GM19397 (cell line): ENCODE measurements around the gene C21orf58.
"Not testable (repeated sequence)": the region's sequence is repeated elsewhere in the genome, so short reads cannot be mapped to it uniquely, and the experiment has no call there.

Source experiments
- ATAC-seq: cut with Tn5 transposase; IDR thresholded peaks from one replicate; pipeline ENCODE4 v1.9.1; 2021; ENCODE audit warnings: mild to moderate bottlenecking, moderate library complexity; ENCODE audit not compliant: unreplicated experiment

Gene C21orf58

GRCh38 chr21:46323710-46324389, at the start of gene C21orf58, which contains the start of gene PCNT:
TSS of gene C21orf58 (minus strand) at chr21:46323870. CDS start at chr21:46322738, 1,132 bp downstream.
TSS of gene PCNT (plus strand) at chr21:46324156. CDS start at chr21:46324229, 73 bp downstream.
- ATAC-seq = peak; percentile 74

- not testable (repeated sequence) for ATAC-seq
These were observed 49.3 kb upstream of the C21orf58 start for GRCh38 chr21:46372947-46373346.

GRCh38 chr21:46372014-46372485, 48.4 kb upstream of the C21orf58 start:
- ATAC-seq = no peak

DNA sequence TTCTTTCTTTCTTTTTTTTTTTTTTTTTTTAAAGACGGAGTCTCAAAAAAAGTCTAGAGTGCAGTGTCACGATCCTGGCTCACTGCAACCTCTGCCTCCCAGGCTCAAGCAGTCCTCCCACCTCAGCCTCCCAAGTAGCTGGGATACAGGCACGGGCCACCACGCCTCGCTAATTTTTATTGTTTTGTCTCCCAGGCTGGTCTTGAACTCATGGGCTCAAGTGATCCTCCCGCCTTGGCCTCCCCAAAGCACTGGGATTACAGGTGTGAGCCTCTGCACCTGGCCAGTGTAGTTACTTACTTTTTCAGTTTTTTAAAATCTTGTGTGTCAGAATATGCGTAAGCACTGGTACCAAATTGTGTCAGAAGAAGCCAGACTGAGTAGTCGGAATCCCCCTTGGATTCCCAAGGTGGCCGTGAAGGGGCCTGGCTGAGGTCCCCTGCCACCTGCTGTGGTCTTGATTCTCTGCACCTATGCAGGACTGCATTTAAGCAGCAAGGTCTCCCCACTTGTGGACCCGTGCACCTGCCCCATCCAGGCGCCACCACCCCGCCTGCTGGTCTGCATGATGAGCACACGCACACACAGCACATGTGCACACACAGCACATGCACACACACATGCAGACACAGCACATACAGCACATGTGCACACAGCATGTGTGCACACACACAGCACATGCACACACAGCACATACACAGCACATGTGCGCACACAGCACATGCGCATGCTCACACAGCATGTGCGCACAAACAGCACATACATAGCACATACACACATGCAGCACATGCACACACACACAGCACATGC, 47.7 kb upstream of the C21orf58 start:
- ATAC-seq = no peak

DNA sequence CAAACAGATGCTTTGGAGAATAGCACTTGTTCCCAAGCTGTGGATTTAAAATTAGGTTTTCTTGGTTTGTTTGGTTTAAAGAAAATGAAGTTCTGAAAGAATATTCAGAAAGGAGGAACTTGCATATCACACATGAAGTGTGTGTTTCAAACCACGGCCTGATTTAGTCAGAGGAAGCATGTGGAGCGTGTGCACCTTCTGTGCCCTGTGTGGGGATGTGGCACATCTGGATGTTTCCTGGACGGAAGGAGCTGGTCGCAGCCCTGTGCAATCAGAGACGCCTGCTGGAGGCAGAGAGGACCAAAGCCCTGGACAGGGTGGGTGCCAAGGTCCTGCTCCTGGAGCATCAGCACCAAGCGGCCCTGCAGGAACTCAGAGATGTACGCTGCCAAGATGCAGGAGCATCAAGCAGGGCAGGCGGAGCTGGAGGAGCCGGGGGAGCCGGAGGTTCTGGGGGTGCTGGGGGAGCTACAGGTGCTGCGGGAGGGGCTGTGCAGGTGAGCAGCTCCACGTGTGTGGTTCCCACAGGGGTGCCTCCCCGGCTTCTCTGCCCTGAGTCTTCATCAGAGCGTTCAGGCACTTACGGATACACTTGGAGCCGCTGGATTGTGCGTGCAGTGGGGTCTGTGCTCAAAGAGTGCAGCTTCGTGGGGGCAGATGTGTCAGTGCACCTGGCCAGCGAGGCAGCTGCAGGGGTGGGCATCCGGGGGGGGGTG, 46.0 kb upstream of the C21orf58 start:
- ATAC-seq = no peak

DNA sequence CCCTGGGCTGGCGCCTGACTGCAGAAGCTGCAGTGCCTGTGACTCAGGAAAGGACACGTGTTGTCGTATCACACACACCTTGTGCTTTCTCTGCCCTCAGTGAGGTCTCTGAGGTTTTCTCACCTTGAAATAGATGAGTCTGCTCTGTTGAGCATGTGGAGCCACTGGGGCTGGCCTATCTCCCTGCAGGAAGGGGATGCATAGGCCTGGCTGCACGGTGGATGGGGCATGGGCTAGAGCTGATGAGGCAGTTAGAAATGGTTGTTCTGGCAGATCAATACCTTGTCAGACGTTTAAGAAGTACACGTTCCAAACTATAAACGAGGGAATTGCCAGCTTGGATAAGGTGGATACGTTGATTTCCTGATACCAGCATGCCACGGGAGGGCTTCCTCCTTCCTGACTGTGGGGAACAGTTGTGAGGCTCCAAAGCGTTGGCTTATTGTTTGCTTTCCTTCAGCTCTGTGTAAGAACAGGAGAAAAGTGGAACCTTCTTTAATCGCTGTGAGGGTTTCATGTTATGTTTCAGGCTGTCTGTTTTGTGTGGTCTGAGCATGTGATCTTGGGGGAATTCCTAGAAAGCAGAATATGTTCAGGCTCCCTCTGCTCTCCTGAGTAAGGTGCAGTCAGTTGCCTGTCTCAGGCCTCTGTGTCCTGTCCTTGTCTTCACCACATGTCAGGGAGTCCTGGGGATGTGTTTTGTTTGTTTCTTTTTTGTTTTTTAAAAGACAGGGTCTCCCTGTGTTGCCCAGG, 45.0 kb upstream of the C21orf58 start:
- ATAC-seq = no peak

- no peak for ATAC-seq
These were observed 43.3 kb upstream of the C21orf58 start for GRCh38 chr21:46366966-46367365.

DNA sequence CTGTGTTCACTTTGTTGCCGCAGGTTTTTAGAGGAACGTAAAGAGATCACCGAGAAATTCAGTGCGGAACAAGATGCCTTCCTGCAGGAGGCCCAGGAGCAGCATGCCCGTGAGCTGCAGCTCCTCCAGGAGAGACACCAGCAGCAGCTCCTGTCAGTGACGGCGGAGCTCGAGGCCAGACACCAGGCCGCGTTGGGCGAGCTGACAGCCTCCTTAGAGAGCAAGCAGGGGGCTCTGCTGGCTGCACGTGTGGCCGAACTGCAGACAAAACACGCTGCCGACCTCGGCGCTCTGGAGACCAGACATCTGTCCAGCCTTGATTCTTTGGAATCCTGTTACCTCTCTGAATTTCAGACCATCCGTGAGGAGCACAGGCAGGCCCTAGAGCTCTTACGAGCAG, 42.9 kb upstream of the C21orf58 start:
- no peak for ATAC-seq

DNA sequence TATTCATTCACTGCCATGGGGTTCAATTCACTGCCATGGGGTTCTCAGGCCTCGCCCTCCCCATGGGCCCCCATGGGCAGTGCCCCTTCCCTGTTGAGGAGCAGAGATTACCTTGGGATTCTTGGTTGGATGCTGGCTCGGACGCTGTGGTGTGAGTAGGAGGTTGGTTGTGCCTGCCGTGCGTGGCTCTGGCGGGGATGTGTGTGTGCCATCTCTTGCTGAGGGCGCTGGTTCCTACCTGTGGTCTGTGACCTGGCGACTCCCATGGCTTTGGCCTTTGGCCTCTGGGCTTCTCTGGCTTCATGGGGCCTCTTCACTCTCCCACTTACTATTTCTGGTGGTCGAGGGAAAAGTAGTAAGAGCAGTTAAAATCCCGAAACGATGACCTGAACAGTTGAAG, 42.4 kb upstream of the C21orf58 start:
- no peak for ATAC-seq

GRCh38 chr21:46363698-46364097, 40.0 kb upstream of the C21orf58 start:
- no peak for ATAC-seq

DNA sequence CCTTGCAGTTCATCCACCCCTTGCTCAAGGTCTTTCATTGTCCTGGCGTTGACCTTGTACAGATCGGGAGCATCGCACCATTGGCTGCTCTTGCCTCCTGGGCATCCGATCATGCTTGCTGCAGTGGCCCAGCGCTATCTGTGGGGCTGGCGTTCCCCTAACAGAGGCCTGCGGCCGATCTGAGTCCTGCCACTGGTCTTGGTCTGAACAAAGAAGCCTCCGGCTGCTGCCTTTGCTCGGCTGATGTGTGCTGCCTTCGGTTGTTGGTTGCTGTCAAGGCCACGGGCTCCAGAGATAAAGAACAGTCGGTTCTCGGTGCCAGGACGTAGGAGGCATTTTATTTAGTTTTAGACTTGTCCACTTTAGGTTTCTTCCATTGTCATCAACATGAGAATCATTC, 39.3 kb upstream of the C21orf58 start:
- no peak for ATAC-seq

DNA sequence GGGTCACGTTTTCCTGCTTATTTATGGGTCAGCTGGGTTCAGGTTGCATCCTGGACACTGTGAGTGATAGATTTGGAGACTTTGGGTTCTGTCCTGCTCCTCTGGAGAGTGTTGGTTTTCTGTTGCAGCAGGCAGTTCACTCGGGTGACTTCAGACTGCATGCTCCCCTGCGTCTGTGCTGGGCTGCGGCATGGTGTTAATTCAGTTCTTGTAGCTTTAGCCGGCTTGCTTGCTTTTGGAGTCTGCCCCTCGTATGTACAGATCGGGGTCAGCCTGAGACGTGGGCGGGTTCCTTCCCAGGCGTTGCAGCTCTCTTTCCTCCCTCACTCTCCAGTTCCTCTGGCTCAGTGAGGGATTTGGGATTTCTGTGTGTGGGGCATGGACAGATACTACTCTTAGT, 38.3 kb upstream of the C21orf58 start:
- no peak for ATAC-seq

DNA sequence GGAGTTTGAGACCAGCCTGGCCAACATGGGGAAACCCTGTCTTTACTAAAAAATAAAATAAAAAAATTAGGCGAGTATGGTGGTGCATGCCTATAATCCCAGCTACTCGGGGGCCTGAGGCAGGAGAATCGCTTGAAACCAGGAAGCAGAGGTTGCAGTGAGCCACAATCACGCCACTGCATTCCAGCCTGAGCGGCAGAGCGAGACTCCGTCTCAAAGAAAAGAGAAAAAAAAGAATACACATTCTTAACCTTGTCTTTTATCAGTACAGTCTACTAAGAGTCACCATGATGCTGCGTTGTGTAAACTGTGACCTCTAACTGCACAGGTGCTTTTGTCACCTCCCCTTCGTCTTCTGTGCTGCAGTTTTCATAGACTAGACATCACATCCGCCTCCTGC, 37.5 kb upstream of the C21orf58 start:
- no peak for ATAC-seq

DNA sequence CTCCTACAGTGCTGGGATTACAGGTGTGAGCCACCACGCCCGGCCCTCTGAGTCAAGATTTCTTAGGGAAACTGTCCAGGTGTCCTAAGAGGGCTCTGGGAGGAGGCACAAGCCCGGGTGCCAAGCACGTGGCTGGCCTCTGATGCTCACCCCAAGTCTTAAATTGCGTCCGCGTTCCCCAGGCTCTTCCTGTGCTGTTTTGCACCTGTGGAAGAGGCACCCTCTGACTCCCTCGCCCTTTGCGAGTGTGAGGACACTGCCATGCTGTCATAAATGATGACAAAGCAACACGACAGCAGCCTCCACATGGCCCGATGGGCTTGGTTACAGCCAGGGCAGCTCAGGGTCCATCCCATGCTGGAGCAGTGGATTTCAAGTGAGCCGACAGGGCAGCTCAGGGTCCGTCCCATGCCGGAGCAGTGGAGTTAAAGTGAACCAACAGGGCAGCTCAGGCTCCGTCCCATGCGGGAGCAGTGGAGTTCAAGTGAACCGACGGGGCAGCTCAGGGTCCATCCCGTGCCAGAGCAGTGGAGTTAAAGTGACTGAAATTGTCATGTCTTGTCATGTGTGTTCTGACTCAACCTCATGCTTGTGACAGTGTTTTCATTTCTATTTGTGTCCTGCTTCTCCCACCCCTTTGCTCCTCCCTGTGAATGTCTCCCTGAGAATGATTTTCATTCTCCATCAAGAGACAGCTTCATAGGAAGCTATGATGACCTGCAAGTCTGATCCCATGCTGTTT, 34.2 kb upstream of the C21orf58 start:
- ATAC-seq = no peak

DNA sequence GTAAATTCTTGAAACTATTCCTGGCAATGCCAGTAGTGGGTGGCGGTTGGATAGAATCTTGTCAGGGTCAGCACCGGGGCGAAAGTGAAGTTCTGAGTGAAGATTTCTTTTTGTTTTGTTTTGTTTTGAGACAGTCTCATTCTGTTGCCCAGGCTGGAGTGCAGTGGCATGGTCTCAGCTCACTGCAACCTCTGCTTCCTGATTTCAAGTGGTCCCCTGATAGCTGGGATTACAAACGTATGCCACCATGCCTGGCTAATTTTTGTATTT, 33.6 kb upstream of the C21orf58 start:
- no peak for ATAC-seq

DNA sequence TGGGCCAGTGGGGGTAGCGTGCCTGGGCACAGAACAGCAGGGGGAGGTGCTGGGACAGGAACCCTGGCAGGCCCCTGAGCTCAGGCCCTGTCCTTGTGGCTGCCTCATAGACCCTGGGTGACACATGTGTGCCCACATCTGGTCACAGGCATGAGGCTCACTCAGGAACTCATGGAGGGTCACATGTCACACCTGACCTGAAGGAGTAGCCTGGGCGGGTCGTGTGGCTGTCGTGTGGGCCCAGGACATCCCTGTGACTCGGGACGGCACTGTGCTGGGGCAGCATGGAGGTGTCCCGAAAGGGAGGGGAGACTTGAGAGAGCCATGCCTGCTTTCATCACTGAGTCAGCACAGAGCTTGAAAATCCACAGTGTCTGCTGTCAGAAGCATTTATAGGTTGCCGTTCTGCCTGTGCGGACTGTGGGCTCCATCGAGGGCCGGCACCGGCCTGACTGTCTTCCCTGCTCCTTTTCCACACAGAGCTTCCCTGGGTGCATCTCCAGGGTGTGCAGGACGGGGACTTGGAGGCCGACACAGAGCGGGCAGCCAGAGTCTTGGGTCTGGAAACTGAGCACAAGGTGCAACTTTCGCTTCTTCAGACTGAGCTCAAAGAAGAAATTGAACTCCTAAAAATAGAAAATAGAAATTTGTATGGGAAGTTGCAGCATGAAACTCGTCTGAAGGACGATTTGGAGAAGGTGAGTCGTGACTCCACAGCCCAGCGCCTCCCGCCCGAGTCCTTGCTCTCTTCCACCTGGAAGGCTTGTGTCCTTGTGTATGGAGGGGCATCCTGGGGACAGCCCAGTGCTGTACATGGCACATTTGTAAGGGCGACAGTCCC, 33.0 kb upstream of the C21orf58 start:
- no peak for ATAC-seq

GRCh38 chr21:46356005-46356338, 32.3 kb upstream of the C21orf58 start:
- no peak for ATAC-seq

DNA sequence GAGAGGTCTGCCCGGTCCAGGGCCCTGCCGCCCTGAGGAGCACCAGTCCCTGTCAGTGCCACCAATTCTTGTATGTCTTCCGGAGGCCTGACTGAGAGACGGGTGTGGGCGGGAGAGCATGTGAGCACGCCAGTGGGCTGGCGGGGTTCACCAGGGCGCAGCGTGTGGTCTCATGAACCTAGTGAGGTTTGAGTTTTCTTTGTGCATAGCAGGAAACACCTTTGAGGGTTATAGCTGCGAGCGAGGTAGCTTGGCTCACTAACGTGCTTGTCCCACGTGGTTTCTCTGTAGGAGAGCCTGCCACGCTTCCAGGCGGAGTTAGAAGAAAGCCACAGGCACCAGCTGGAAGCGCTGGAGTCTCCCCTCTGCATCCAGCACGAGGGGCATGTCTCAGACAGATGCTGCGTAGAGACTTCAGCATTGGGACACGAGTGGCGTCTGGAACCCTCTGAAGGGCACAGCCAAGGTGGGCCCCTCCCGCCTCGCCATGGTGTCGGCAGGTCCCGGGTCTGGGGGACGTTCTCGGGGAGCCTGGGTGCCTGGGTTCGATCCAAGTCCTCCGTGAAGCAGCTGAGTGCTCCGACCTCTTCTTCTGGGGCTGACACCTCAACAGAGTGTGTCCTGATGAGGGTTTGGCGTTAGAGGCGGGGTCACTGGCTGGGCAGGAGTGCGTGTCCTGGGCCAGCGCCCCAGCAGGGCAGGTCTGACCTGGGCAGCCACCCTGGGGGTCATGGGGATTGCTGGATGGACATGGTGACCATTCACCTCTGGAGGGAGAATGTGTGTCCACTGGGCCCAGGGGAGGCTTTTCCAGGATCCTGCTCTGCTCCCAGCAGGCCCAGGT, 31.7 kb upstream of the C21orf58 start:
- ATAC-seq = no peak

- no peak for ATAC-seq
These were observed 30.8 kb upstream of the C21orf58 start for GRCh38 chr21:46354518-46354917.
